H1 (cell line): ENCODE results near the gene TCERG1L. TPM values are rescaled to one million over a fixed set of nuclear protein-coding genes. Genes with fewer than 3 reads are reported as not detected.

Experiments
- BCL11A ChIP-seq, 2 experiments: IDR thresholded peaks; one replicate each; pipeline ENCODE4 v1.6.1; 2011; ENCODE audit warnings: low read depth in 2 of 2, low read length in 2 of 2, mild to moderate bottlenecking in 2 of 2
- polyA plus RNA-seq, 7 experiments: library from polyadenylated mRNA; depleted of rRNA in 3 of 7; stranded (reverse) in 5 of 7; unstranded in 2 of 7; fragments of >200 nt in 5 of 7; fragments of 200-250 nt in 2 of 7; gene quantifications; 1 replicate in 5 of 7; 2 replicates in 1 of 7; 4 replicates in 1 of 7; pipeline versions ENCODE4 v1.2.1 to v1.2.3, GENCODE V29; 2011 to 2013; ENCODE audit warnings: missing spikeins in 2 of 7, mixed read lengths in 2 of 7
- total RNA-seq: library from RNA; stranded (reverse); fragmentation: NEBNext Ultra II Directional; extraction: Animal tissue kit (Norgen Biotek cat#: 25700); gene quantifications from 2 replicates; pipeline ENCODE4 v1.2.1, GENCODE V29; 2021
- TF ChIP-seq, protein P1 (sequence below): fragments of 300-600 bp; sonication (generic); IDR thresholded peaks from 2 replicates; pipeline ENCODE4 v1.7.1; 2012; ENCODE audit warnings: low read length, moderate library complexity, mild to moderate bottlenecking, inconsistent platforms; ENCODE audit not compliant: insufficient replicate concordance

Gene TCERG1L
- total and polyA plus RNA-seq, 2 of the 8 experiments (the other 6 are each of a cell fraction or from before 2014, with no cell fraction given): 3.9 to 6.9 TPM

- TF ChIP-seq, protein P1, sequence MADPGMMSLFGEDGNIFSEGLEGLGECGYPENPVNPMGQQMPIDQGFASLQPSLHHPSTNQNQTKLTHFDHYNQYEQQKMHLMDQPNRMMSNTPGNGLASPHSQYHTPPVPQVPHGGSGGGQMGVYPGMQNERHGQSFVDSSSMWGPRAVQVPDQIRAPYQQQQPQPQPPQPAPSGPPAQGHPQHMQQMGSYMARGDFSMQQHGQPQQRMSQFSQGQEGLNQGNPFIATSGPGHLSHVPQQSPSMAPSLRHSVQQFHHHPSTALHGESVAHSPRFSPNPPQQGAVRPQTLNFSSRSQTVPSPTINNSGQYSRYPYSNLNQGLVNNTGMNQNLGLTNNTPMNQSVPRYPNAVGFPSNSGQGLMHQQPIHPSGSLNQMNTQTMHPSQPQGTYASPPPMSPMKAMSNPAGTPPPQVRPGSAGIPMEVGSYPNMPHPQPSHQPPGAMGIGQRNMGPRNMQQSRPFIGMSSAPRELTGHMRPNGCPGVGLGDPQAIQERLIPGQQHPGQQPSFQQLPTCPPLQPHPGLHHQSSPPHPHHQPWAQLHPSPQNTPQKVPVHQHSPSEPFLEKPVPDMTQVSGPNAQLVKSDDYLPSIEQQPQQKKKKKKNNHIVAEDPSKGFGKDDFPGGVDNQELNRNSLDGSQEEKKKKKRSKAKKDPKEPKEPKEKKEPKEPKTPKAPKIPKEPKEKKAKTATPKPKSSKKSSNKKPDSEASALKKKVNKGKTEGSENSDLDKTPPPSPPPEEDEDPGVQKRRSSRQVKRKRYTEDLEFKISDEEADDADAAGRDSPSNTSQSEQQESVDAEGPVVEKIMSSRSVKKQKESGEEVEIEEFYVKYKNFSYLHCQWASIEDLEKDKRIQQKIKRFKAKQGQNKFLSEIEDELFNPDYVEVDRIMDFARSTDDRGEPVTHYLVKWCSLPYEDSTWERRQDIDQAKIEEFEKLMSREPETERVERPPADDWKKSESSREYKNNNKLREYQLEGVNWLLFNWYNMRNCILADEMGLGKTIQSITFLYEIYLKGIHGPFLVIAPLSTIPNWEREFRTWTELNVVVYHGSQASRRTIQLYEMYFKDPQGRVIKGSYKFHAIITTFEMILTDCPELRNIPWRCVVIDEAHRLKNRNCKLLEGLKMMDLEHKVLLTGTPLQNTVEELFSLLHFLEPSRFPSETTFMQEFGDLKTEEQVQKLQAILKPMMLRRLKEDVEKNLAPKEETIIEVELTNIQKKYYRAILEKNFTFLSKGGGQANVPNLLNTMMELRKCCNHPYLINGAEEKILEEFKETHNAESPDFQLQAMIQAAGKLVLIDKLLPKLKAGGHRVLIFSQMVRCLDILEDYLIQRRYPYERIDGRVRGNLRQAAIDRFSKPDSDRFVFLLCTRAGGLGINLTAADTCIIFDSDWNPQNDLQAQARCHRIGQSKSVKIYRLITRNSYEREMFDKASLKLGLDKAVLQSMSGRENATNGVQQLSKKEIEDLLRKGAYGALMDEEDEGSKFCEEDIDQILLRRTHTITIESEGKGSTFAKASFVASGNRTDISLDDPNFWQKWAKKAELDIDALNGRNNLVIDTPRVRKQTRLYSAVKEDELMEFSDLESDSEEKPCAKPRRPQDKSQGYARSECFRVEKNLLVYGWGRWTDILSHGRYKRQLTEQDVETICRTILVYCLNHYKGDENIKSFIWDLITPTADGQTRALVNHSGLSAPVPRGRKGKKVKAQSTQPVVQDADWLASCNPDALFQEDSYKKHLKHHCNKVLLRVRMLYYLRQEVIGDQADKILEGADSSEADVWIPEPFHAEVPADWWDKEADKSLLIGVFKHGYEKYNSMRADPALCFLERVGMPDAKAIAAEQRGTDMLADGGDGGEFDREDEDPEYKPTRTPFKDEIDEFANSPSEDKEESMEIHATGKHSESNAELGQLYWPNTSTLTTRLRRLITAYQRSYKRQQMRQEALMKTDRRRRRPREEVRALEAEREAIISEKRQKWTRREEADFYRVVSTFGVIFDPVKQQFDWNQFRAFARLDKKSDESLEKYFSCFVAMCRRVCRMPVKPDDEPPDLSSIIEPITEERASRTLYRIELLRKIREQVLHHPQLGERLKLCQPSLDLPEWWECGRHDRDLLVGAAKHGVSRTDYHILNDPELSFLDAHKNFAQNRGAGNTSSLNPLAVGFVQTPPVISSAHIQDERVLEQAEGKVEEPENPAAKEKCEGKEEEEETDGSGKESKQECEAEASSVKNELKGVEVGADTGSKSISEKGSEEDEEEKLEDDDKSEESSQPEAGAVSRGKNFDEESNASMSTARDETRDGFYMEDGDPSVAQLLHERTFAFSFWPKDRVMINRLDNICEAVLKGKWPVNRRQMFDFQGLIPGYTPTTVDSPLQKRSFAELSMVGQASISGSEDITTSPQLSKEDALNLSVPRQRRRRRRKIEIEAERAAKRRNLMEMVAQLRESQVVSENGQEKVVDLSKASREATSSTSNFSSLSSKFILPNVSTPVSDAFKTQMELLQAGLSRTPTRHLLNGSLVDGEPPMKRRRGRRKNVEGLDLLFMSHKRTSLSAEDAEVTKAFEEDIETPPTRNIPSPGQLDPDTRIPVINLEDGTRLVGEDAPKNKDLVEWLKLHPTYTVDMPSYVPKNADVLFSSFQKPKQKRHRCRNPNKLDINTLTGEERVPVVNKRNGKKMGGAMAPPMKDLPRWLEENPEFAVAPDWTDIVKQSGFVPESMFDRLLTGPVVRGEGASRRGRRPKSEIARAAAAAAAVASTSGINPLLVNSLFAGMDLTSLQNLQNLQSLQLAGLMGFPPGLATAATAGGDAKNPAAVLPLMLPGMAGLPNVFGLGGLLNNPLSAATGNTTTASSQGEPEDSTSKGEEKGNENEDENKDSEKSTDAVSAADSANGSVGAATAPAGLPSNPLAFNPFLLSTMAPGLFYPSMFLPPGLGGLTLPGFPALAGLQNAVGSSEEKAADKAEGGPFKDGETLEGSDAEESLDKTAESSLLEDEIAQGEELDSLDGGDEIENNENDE: no peak
- TF ChIP-seq BCL11A (IDR thresholded peaks at IDR 0.05; ENCODE audit: low read depth in 2 of 2, low read length in 2 of 2): no peak
Observed at GRCh38 chr10:131207176-131207575, 104.3 kb downstream of the TCERG1L start (continued).
